Mucosa of stomach (tissue), 1 donor: Measurements from ENCODE around the gene RASGRP1.

ENCODE experiments used
- H3K27me3 ChIP-seq: one replicate; pipeline ENCODE4 v1.7.0; 2013; ENCODE audit warnings: mild to moderate bottlenecking, low read length; ENCODE audit not compliant: control insufficient read depth, insufficient read depth
- H3K36me3 ChIP-seq: one replicate; pipeline ENCODE4 v1.7.0; 2013; ENCODE audit warnings: low read length; ENCODE audit not compliant: control insufficient read depth, insufficient read depth
- H3K4me1 ChIP-seq: one replicate; pipeline ENCODE4 v1.7.0; 2013; ENCODE audit warnings: mild to moderate bottlenecking, low read length; ENCODE audit not compliant: control insufficient read depth, insufficient read depth
- H3K4me3 ChIP-seq: one replicate; pipeline ENCODE4 v1.7.0; 2013; ENCODE audit warnings: low read length
- H3K9ac ChIP-seq: one replicate; pipeline ENCODE4 v1.7.0; 2013; ENCODE audit warnings: mild to moderate bottlenecking, low read length, moderate library complexity
- H3K9me3 ChIP-seq: one replicate; pipeline ENCODE4 v1.7.0; 2013; ENCODE audit warnings: mild to moderate bottlenecking, low read length, moderate library complexity; ENCODE audit not compliant: control insufficient read depth
- donor health status: Pancreatic carcinoma.

RASGRP1 gene

GRCh38 chr15:38486936-38487335 lies 77.7 kb downstream of the RASGRP1 start:
- Histone ChIP-seq H3K9ac (no peak overlapping the region), H3K4me3 (no peak overlapping the region), H3K36me3 (no peaks in the 10 kb centered on the region), H3K4me1 (no peaks in the 10 kb centered on the region), H3K9me3 (no peaks in the 10 kb centered on the region), H3K27me3 (no peaks in the 10 kb centered on the region)

- H3K9ac ChIP-seq: no peak overlapping the region
- H3K4me1 ChIP-seq: no peaks in the 10 kb centered on the region
- H3K4me3 ChIP-seq: no peak overlapping the region
- H3K36me3 ChIP-seq: no peaks in the 10 kb centered on the region
- H3K9me3 ChIP-seq: no peaks in the 10 kb centered on the region
- H3K27me3 ChIP-seq: no peaks in the 10 kb centered on the region
Measured at GRCh38 chr15:38482572-38482971, 82.0 kb downstream of the RASGRP1 start.

GRCh38 chr15:38481761-38482160 lies 82.9 kb downstream of the RASGRP1 start:
- no peaks in the 10 kb centered on the region for H3K27me3 ChIP-seq
- H3K4me1 ChIP-seq: no peaks in the 10 kb centered on the region
- no peaks in the 10 kb centered on the region for H3K36me3 ChIP-seq
- H3K4me3 ChIP-seq: no peak overlapping the region
- H3K9me3 ChIP-seq: no peaks in the 10 kb centered on the region
- H3K9ac ChIP-seq: no peak overlapping the region

GRCh38 chr15:38481113-38481512 lies 83.5 kb downstream of the RASGRP1 start:
- Histone ChIP-seq H3K4me1 (no peaks in the 10 kb centered on the region), H3K9me3 (no peaks in the 10 kb centered on the region), H3K9ac (no peak overlapping the region), H3K36me3 (no peaks in the 10 kb centered on the region), H3K4me3 (no peak overlapping the region), H3K27me3 (no peaks in the 10 kb centered on the region)

GRCh38 chr15:38479756-38480155 lies 84.9 kb downstream of the RASGRP1 start:
- H3K4me1 ChIP-seq: no peaks in the 10 kb centered on the region
- H3K36me3 ChIP-seq: no peaks in the 10 kb centered on the region
- no peak overlapping the region for H3K9ac ChIP-seq
- no peaks in the 10 kb centered on the region for H3K27me3 ChIP-seq
- no peaks in the 10 kb centered on the region for H3K9me3 ChIP-seq
- H3K4me3 ChIP-seq: no peak overlapping the region

- Histone ChIP-seq H3K27me3 (no peaks in the 10 kb centered on the region), H3K9ac (no peak overlapping the region), H3K4me3 (no peak overlapping the region), H3K4me1 (no peaks in the 10 kb centered on the region), H3K9me3 (no peaks in the 10 kb centered on the region), H3K36me3 (no peaks in the 10 kb centered on the region)
Measured at GRCh38 chr15:38479266-38479665, 85.3 kb downstream of the RASGRP1 start.

GRCh38 chr15:38477637-38478036 lies 87.0 kb downstream of the RASGRP1 start:
- H3K4me3 ChIP-seq: no peak overlapping the region
- no peak overlapping the region for H3K9ac ChIP-seq
- no peaks in the 10 kb centered on the region for H3K36me3 ChIP-seq
- no peaks in the 10 kb centered on the region for H3K9me3 ChIP-seq
- no peaks in the 10 kb centered on the region for H3K4me1 ChIP-seq
- no peaks in the 10 kb centered on the region for H3K27me3 ChIP-seq

GRCh38 chr15:38476120-38476519 lies 88.5 kb downstream of the RASGRP1 start:
- H3K9ac ChIP-seq: no peak overlapping the region
- no peaks in the 10 kb centered on the region for H3K27me3 ChIP-seq
- no peaks in the 10 kb centered on the region for H3K4me1 ChIP-seq
- no peaks in the 10 kb centered on the region for H3K36me3 ChIP-seq
- no peak overlapping the region for H3K4me3 ChIP-seq
- no peaks in the 10 kb centered on the region for H3K9me3 ChIP-seq

- H3K4me1 ChIP-seq: no peaks in the 10 kb centered on the region
- H3K4me3 ChIP-seq: no peak overlapping the region
- no peaks in the 10 kb centered on the region for H3K27me3 ChIP-seq
- no peaks in the 10 kb centered on the region for H3K9me3 ChIP-seq
- H3K36me3 ChIP-seq: no peaks in the 10 kb centered on the region
- no peak overlapping the region for H3K9ac ChIP-seq
Measured at GRCh38 chr15:38475361-38475760, 89.3 kb downstream of the RASGRP1 start.

GRCh38 chr15:38474155-38474757 lies 90.4 kb downstream of the RASGRP1 start:
- Histone ChIP-seq H3K36me3 (no peaks in the 10 kb centered on the region), H3K4me3 (no peak overlapping the region), H3K27me3 (no peaks in the 10 kb centered on the region), H3K9me3 (no peaks in the 10 kb centered on the region), H3K4me1 (no peaks in the 10 kb centered on the region), H3K9ac (no peak overlapping the region)

- Histone ChIP-seq H3K9me3 (no peaks in the 10 kb centered on the region), H3K27me3 (no peaks in the 10 kb centered on the region), H3K36me3 (no peaks in the 10 kb centered on the region)
Measured at GRCh38 chr15:38471974-38472373, 92.6 kb downstream of the RASGRP1 start.

GRCh38 chr15:38470816-38471215 lies 93.8 kb downstream of the RASGRP1 start:
- H3K36me3 ChIP-seq: no peaks in the 10 kb centered on the region
- no peaks in the 10 kb centered on the region for H3K4me1 ChIP-seq
- H3K9me3 ChIP-seq: no peaks in the 10 kb centered on the region
- H3K4me3 ChIP-seq: no peak overlapping the region
- H3K9ac ChIP-seq: no peak overlapping the region
- H3K27me3 ChIP-seq: no peaks in the 10 kb centered on the region

More at GRCh38 chr15:38471974-38472373, 92.6 kb downstream of the RASGRP1 start:
- H3K9ac ChIP-seq: no peak overlapping the region
- no peak overlapping the region for H3K4me3 ChIP-seq
- no peaks in the 10 kb centered on the region for H3K4me1 ChIP-seq

- no peaks in the 10 kb centered on the region for H3K9me3 ChIP-seq
- no peak overlapping the region for H3K9ac ChIP-seq
- H3K27me3 ChIP-seq: no peaks in the 10 kb centered on the region
- H3K4me1 ChIP-seq: peaks cover 5% of the 10 kb centered on the region
- H3K36me3 ChIP-seq: no peaks in the 10 kb centered on the region
- H3K4me3 ChIP-seq: no peak overlapping the region
Measured at GRCh38 chr15:38464675-38465074, 99.9 kb downstream of the RASGRP1 start.
